GM12892 (cell line): Measurements from ENCODE around the gene LRRC34.

Experiments used
- POLR2A ChIP-seq: IDR thresholded peaks from 2 replicates; pipeline ENCODE4 v1.6.1; 2011; ENCODE audit warnings: low read depth, low read length, control low read depth
- TAF1 ChIP-seq: IDR thresholded peaks from 2 replicates; pipeline ENCODE4 v1.6.1; 2011; ENCODE audit warnings: low read depth, mild to moderate bottlenecking, control low read depth, low read length, borderline replicate concordance

GRCh38 chr3:169760479-169760878, 52.2 kb downstream of the LRRC34 start:
- TF ChIP-seq POLR2A (no peak), TAF1 (no peak)
